HepG2 (cell line): ENCODE measurements around the gene NCKAP5L. TPM values are rescaled to one million over a fixed set of nuclear protein-coding genes. Genes with fewer than 3 reads are reported as not detected.

Experiments used
- ARID2 ChIP-seq: sonication (generic); formaldehyde crosslinking; IDR thresholded peaks from 2 replicates; pipeline ENCODE4 v1.8.1; 2022; ENCODE audit warnings: mild to moderate bottlenecking, missing genetic modification reagents, borderline replicate concordance
- BHLHE40 ChIP-seq: IDR thresholded peaks from 2 replicates; pipeline ENCODE4 v1.6.1; 2011; ENCODE audit warnings: low read length, improper control_type of control experiment
- ELF1 ChIP-seq: sonication (generic); formaldehyde crosslinking; IDR thresholded peaks from 2 replicates; pipeline ENCODE4 v1.4.0; 2020; ENCODE audit warnings: missing genetic modification reagents
- ETV6 ChIP-seq: sonication (generic); formaldehyde crosslinking; conservative IDR thresholded peaks from 2 replicates; pipeline ENCODE4 v1.4.0; 2020; ENCODE audit warnings: missing genetic modification reagents
- GATAD2A ChIP-seq: IDR thresholded peaks from 2 replicates; pipeline ENCODE4 v1.6.1; 2016
- GTF3A ChIP-seq: sonication (generic); formaldehyde crosslinking; conservative IDR thresholded peaks from 2 replicates; pipeline ENCODE4 v1.4.0; 2020; ENCODE audit warnings: mild to moderate bottlenecking, missing genetic modification reagents
- HNRNPLL ChIP-seq: fragments of 200-400 bp; formaldehyde crosslinking; IDR thresholded peaks from 2 replicates; pipeline ENCODE4 v1.6.1; 2017; ENCODE audit warnings: mild to moderate bottlenecking, low read depth, low read length; ENCODE audit not compliant: poor library complexity, severe bottlenecking
- KDM3A ChIP-seq: IDR thresholded peaks from 2 replicates; pipeline ENCODE4 v1.6.1; 2018; ENCODE audit warnings: low read depth, missing compliant biosample characterization
- KLF9 ChIP-seq: IDR thresholded peaks from 2 replicates; pipeline ENCODE4 v1.6.1; 2016; ENCODE audit warnings: low read depth
- MATR3 ChIP-seq: sonication (generic); formaldehyde crosslinking; IDR thresholded peaks from 2 replicates; pipeline ENCODE4 v1.4.0; 2020; ENCODE audit warnings: missing genetic modification reagents
- MTF2 ChIP-seq: sonication (generic); formaldehyde crosslinking; IDR thresholded peaks from 2 replicates; pipeline ENCODE4 v1.5.0; 2020; ENCODE audit warnings: missing genetic modification reagents, borderline replicate concordance
- NAIF1 ChIP-seq: sonication (generic); formaldehyde crosslinking; IDR thresholded peaks from 2 replicates; pipeline ENCODE4 v1.5.0; 2020; ENCODE audit warnings: mild to moderate bottlenecking, missing genetic modification reagents, borderline replicate concordance
- NFATC3 ChIP-seq: sonication (generic); formaldehyde crosslinking; IDR thresholded peaks from 2 replicates; pipeline ENCODE4 v1.5.1; 2020; ENCODE audit warnings: mild to moderate bottlenecking, missing genetic modification reagents
- PAX8 ChIP-seq: sonication (generic); formaldehyde crosslinking; IDR thresholded peaks from 2 replicates; pipeline ENCODE4 v1.8.0; 2022; ENCODE audit warnings: mild to moderate bottlenecking, missing genetic modification reagents, borderline replicate concordance
- PHF20 ChIP-seq: sonication (generic); formaldehyde crosslinking; IDR thresholded peaks from 2 replicates; pipeline ENCODE4 v1.5.0; 2020; ENCODE audit warnings: mild to moderate bottlenecking, missing genetic modification reagents
- POLR2AphosphoS5 ChIP-seq: IDR thresholded peaks from 2 replicates; pipeline ENCODE4 v1.6.1; 2012; ENCODE audit warnings: low read depth, low read length
- SP5 ChIP-seq: IDR thresholded peaks from 2 replicates; pipeline ENCODE4 v1.6.1; 2016; ENCODE audit warnings: low read depth, borderline replicate concordance
- YY1 ChIP-seq: IDR thresholded peaks from 2 replicates; pipeline ENCODE4 v1.6.1; 2011; ENCODE audit warnings: low read length, low read depth, moderate library complexity, mild to moderate bottlenecking; ENCODE audit not compliant: insufficient read depth, insufficient replicate concordance
- ZC3H13 ChIP-seq: sonication (generic); formaldehyde crosslinking; IDR thresholded peaks from 2 replicates; pipeline ENCODE4 v1.8.1; 2023; ENCODE audit warnings: mild to moderate bottlenecking, missing genetic modification reagents, moderate library complexity
- ZNF253 ChIP-seq: sonication (generic); formaldehyde crosslinking; IDR thresholded peaks from 2 replicates; pipeline ENCODE4 v1.8.0; 2022; ENCODE audit warnings: mild to moderate bottlenecking, missing genetic modification reagents, borderline replicate concordance
- ZNF335 ChIP-seq: sonication (generic); formaldehyde crosslinking; IDR thresholded peaks from 2 replicates; pipeline ENCODE4 v1.4.0; 2020; ENCODE audit warnings: missing genetic modification reagents
- ZNF431 ChIP-seq: sonication (generic); formaldehyde crosslinking; IDR thresholded peaks from 2 replicates; pipeline ENCODE4 v1.9.0; 2022; ENCODE audit warnings: missing genetic modification reagents, low read depth, mild to moderate bottlenecking, borderline replicate concordance
- ZNF446 ChIP-seq: sonication (generic); formaldehyde crosslinking; IDR thresholded peaks from 2 replicates; pipeline ENCODE4 v1.5.0; 2020; ENCODE audit warnings: mild to moderate bottlenecking, missing genetic modification reagents
- polyA plus RNA-seq, 8 experiments: library from polyadenylated mRNA; depleted of rRNA in 3 of 8; stranded (reverse) in 7 of 8; unstranded in 1 of 8; fragments of >200 nt; fragmentation: Illumina TruSeq in 4 of 8; extraction: Trizol in 4 of 8; gene quantifications; 2 replicates each; pipeline versions ENCODE4 v1.2.1 to v1.2.3, GENCODE V29; 2011 to 2016; ENCODE audit warnings: low read depth in 4 of 8, missing spikeins in 1 of 8, mixed read lengths in 1 of 8; ENCODE audit not compliant: insufficient read depth in 1 of 8
- total RNA-seq, 5 experiments: library from RNA; depleted of rRNA; stranded (reverse); fragments of >200 nt; fragmentation: Illumina TruSeq; extraction: Trizol; gene quantifications; 2 replicates each; pipeline ENCODE4 v1.2.3, GENCODE V29; 2016; ENCODE audit warnings: low read depth in 1 of 5
- TF ChIP-seq, protein P1 (sequence below): sonication (generic); formaldehyde crosslinking; IDR thresholded peaks from 2 replicates; pipeline ENCODE4 v1.4.0; 2020; ENCODE audit warnings: mild to moderate bottlenecking, missing genetic modification reagents
- TF ChIP-seq, protein P2 (sequence below): sonication (generic); formaldehyde crosslinking; IDR thresholded peaks from 2 replicates; pipeline ENCODE4 v1.4.0; 2020; ENCODE audit warnings: missing genetic modification reagents
- TF ChIP-seq, protein P3 (sequence below): IDR thresholded peaks from 2 replicates; pipeline ENCODE4 v1.4.0; 2020; ENCODE audit warnings: mild to moderate bottlenecking, missing genetic modification reagents

The NCKAP5L gene
- total and polyA plus RNA-seq, 2 of the 13 experiments (the other 11 are each of a cell fraction or from before 2014, with no cell fraction given) = 4.1 to 9.0 TPM

DNA sequence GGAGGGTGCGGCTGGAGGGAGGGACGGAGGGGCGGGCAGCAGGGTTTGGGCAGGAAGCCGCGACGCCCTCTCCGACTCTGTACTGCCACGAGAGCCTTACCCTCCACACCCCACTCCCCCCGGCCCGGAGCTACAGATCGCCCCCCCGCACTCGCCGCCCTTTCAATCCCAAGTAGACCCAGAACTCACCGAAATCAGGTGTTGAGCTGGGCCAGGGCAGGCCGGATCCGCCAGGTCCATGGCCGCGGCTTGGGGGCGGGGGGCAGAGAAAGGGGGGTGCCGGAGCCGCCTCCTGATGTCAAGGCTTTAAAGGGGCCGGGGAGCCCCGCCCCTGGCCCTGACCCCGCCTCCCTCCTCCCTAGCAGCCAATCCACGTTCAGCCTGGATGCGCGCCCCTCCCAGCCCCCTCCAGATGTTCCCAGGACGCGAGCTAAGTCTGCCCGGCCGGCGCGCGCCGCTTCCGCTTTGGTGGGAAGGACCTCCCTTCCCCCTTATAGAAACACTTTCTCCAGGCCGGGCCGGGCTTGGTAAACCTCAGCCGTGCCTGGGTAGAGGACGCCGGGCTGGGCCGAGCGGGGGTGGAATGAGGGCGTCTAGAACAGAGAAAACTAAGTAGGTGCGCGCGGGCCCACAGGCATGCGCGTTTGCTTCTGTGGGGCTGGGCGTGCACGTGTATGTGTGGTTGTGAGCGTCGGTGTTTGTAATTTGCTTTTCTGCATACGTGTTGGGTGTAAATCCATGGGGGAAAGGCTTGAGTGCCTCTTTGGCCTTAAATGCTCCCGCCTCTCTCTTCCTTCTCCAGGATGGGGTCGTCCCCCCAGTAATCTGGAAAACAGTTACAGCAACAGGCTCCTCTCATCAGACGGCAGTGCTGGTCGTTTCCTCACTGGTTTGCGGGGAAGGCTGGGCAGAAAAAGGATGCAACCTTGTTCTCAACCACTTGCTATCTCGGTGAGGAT lies at the start of gene NCKAP5L (continued):
- TF ChIP-seq NFATC3 (no peak), GATAD2A (CRISPR knock-in tag) (0 out of 2 replicates have a peak, but pooled peaks have one; percentile 32), PAX8 (CRISPR knock-in tag) (no peak), ZNF335 (0 out of 2 replicates have a peak, but pooled peaks have one; percentile 46), BHLHE40 (peak; percentile 68; the same call in 1 of the 2 replicates), MTF2 (CRISPR knock-in tag) (peak; percentile 80; the same call in 1 of the 2 replicates), ELF1 (CRISPR knock-in tag) (peak; percentile 90), ETV6 (CRISPR knock-in tag) (no peak), MATR3 (CRISPR knock-in tag) (no peak), ARID2 (CRISPR knock-in tag) (peak; percentile 83; the same call in 1 of the 2 replicates), ZNF253 (CRISPR knock-in tag) (peak; percentile 66; the same call in 1 of the 2 replicates), PHF20 (CRISPR knock-in tag) (peak; percentile 65), SP5 (CRISPR knock-in tag) (peak; percentile 45; the same call in 1 of the 2 replicates), ZNF431 (CRISPR knock-in tag) (0 out of 2 replicates have a peak, but pooled peaks have one; percentile 45), ZC3H13 (CRISPR knock-in tag) (peak; percentile 22; the same call in 1 of the 2 replicates), HNRNPLL (peak; percentile 57), KDM3A (CRISPR knock-in tag) (0 out of 2 replicates have a peak, but pooled peaks have one; percentile 15), NAIF1 (no peak), POLR2AphosphoS5 (peak; percentile 57; the same call in 1 of the 2 replicates), ZNF446 (CRISPR knock-in tag) (0 out of 2 replicates have a peak, but pooled peaks have one; percentile 36), GTF3A (no peak), KLF9 (no peak), YY1 (peak; percentile 40)
- TF ChIP-seq, protein P1, sequence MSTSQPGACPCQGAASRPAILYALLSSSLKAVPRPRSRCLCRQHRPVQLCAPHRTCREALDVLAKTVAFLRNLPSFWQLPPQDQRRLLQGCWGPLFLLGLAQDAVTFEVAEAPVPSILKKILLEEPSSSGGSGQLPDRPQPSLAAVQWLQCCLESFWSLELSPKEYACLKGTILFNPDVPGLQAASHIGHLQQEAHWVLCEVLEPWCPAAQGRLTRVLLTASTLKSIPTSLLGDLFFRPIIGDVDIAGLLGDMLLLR = peak; percentile 41
- TF ChIP-seq, protein P2, sequence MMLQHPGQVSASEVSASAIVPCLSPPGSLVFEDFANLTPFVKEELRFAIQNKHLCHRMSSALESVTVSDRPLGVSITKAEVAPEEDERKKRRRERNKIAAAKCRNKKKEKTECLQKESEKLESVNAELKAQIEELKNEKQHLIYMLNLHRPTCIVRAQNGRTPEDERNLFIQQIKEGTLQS (CRISPR knock-in tag) = no peak
- TF ChIP-seq, protein P3, sequence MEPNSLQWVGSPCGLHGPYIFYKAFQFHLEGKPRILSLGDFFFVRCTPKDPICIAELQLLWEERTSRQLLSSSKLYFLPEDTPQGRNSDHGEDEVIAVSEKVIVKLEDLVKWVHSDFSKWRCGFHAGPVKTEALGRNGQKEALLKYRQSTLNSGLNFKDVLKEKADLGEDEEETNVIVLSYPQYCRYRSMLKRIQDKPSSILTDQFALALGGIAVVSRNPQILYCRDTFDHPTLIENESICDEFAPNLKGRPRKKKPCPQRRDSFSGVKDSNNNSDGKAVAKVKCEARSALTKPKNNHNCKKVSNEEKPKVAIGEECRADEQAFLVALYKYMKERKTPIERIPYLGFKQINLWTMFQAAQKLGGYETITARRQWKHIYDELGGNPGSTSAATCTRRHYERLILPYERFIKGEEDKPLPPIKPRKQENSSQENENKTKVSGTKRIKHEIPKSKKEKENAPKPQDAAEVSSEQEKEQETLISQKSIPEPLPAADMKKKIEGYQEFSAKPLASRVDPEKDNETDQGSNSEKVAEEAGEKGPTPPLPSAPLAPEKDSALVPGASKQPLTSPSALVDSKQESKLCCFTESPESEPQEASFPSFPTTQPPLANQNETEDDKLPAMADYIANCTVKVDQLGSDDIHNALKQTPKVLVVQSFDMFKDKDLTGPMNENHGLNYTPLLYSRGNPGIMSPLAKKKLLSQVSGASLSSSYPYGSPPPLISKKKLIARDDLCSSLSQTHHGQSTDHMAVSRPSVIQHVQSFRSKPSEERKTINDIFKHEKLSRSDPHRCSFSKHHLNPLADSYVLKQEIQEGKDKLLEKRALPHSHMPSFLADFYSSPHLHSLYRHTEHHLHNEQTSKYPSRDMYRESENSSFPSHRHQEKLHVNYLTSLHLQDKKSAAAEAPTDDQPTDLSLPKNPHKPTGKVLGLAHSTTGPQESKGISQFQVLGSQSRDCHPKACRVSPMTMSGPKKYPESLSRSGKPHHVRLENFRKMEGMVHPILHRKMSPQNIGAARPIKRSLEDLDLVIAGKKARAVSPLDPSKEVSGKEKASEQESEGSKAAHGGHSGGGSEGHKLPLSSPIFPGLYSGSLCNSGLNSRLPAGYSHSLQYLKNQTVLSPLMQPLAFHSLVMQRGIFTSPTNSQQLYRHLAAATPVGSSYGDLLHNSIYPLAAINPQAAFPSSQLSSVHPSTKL = peak; percentile 40; the same call in 1 of the 2 replicates
